Measurements from ENCODE around the gene VPS25.
A peak's percentile ranks its signal among the peaks of the same experiment; 100 is the strongest.

The VPS25 gene

GRCh38 chr17:42796066-42796758, 23.0 kb downstream of the VPS25 start:
- H3K4me3 ChIP-seq (ENCODE audit: control insufficient read depth, low read depth, low read length): no peak overlapping the region
- no peak for DNase-seq (ENCODE audit: low read depth)
- no peak for TF ChIP-seq CTCF (conservative IDR thresholded peaks at IDR 0.05; ENCODE audit: control insufficient read depth, insufficient read depth, low read depth, low read length)

- H3K4me3 ChIP-seq (ENCODE audit: control insufficient read depth, low read depth, low read length): peak overlapping the region; percentile 94
- no peak for TF ChIP-seq CTCF (conservative IDR thresholded peaks at IDR 0.05; ENCODE audit: control insufficient read depth, insufficient read depth, low read depth, low read length)
- no peak for DNase-seq (ENCODE audit: low read depth)
Measured at GRCh38 chr17:42797067-42798007, 24.1 kb downstream of the VPS25 start.

- peak overlapping the region; percentile 94 for H3K4me3 ChIP-seq (ENCODE audit: control insufficient read depth, low read depth, low read length)
- no peak for DNase-seq (ENCODE audit: low read depth)
- no peak for TF ChIP-seq CTCF (conservative IDR thresholded peaks at IDR 0.05; ENCODE audit: control insufficient read depth, insufficient read depth, low read depth, low read length)
Measured at GRCh38 chr17:42798011-42798382, 24.7 kb downstream of the VPS25 start.

- DNase-seq (ENCODE audit: low read depth): peak; percentile 82
- no peak for TF ChIP-seq CTCF (conservative IDR thresholded peaks at IDR 0.05; ENCODE audit: control insufficient read depth, insufficient read depth, low read depth, low read length)
- peak within 1 kb of the TSS; percentile 94 for H3K4me3 ChIP-seq (ENCODE audit: control insufficient read depth, low read depth, low read length)
Measured at GRCh38 chr17:42798383-42799380, 25.4 kb downstream of the VPS25 start, which contains the start of the genes CNTD1 and COA3. CNTD1 (plus strand) TSS chr17:42798861; CDS start chr17:42799068, 207 bp downstream. COA3 (minus strand) TSS chr17:42798704; CDS start chr17:42798681, 23 bp downstream.

GRCh38 chr17:42803074-42803883, 30.0 kb downstream of the VPS25 start:
- TF ChIP-seq CTCF (conservative IDR thresholded peaks at IDR 0.05; ENCODE audit: control insufficient read depth, insufficient read depth, low read depth, low read length): no peak
- no peak for DNase-seq (ENCODE audit: low read depth)
- no peak overlapping the region for H3K4me3 ChIP-seq (ENCODE audit: control insufficient read depth, low read depth, low read length)

All from fibroblast of mammary gland (primary cell).